ENCODE results near the gene HEYL. TPM values are rescaled to one million over a fixed set of nuclear protein-coding genes. Genes with fewer than 3 reads are reported as not detected.

The HEYL gene
- total and polyA plus RNA-seq, 9 of the 15 experiments (the other 6 are each of a cell fraction or from before 2014, with no cell fraction given) = 0.13 to 0.89 (median 0.25) TPM

GRCh38 chr1:39675220-39675619 is 35.8 kb upstream of the HEYL start:
- no peak for FAIRE-seq
- BruUV-seq (replicated peaks) = no TSS peak
- intact Hi-C loops (cut with micrococcal nuclease) = no loop called here
- ATAC-seq = no peak
- Histone ChIP-seq H3K4me1 (replicated peaks in 1 of 2; ENCODE audit: control insufficient read depth in 2 of 2, insufficient read depth in 2 of 2, low read length in 2 of 2) (peaks cover 15 to 18% of the 10 kb centered on the region in 2 experiments), H3K9ac (ENCODE audit: insufficient read depth in 1 of 2, low read depth in 2 of 2, low read length in 2 of 2) (no peak overlapping the region), H3K79me2 (ENCODE audit: control insufficient read depth, insufficient read depth, low read length) (no peaks in the 10 kb centered on the region), H3K4me3 (no peak overlapping the region), H3K27me3 (ENCODE audit: control insufficient read depth in 2 of 2, insufficient read depth in 2 of 2, low read length in 2 of 2) (peaks cover 22 to 34% of the 10 kb centered on the region in 2 experiments; a peak in 3 of 5 replicates), H3K36me3 (ENCODE audit: control insufficient read depth, insufficient read depth, low read length) (no peaks in the 10 kb centered on the region), H3K27ac (ENCODE audit: extremely low read depth, low read depth, low read length) (no peak overlapping the region), H3K9me3 (replicated peaks; ENCODE audit: control insufficient read depth, insufficient read depth, low read depth, low read length) (no peaks in the 10 kb centered on the region), H3K4me2 (ENCODE audit: insufficient read depth, low read length) (no peak overlapping the region), H2AFZ (ENCODE audit: low read depth, low read length) (no peak overlapping the region), H3K9me1 (ENCODE audit: control insufficient read depth, insufficient read depth, low read length) (no peaks in the 10 kb centered on the region), H4K20me1 (replicated peaks; ENCODE audit: control insufficient read depth, insufficient read depth, low read length) (0 out of 2 replicates have a peak, but pooled peaks cover 6% of the 10 kb centered on the region)
- DNase-seq (ENCODE audit: extremely low read depth in 1 of 4, low spot score in 3 of 4) = no peak
- ChIA-PET CTCF (ENCODE audit: low intra/inter-chr PET ratio) (interaction anchor here (0.9 kb wide), 1 partner anchor 37 kb away, joined by 4 read pairs; no protein-coding TSS in a partner anchor), POLR2A (interaction anchor here (0.7 to 1.3 kb wide), 4 partner anchors 14 to 101 kb away, joined by 3 to 7 read pairs (median 3); no protein-coding TSS in a partner anchor)
- peak; percentile 31 for TF ChIP-seq NFIC (IDR thresholded peaks at IDR 0.05)
- no peak for TF ChIP-seq MTF1 (CRISPR knock-in tag; IDR thresholded peaks at IDR 0.05; ENCODE audit: borderline replicate concordance)
- in situ Hi-C loops (cut with MboI) = no loop called here
- WGBS (ENCODE audit: insufficient coverage, low coverage, missing lambda C conversion rate) = 45% methylated on average over 1 of the region's 1 CpG

GRCh38 chr1:39673215-39673614 is 33.8 kb upstream of the HEYL start:
- ATAC-seq = no peak
- H3K9me3 ChIP-seq (replicated peaks; ENCODE audit: control insufficient read depth, insufficient read depth, low read depth, low read length) = no peaks in the 10 kb centered on the region
- peaks cover 21 to 42% of the 10 kb centered on the region in 2 experiments; a peak in 3 of 5 replicates for H3K27me3 ChIP-seq (ENCODE audit: control insufficient read depth in 2 of 2, insufficient read depth in 2 of 2, low read length in 2 of 2)
- no peaks in the 10 kb centered on the region for H3K9me1 ChIP-seq (ENCODE audit: control insufficient read depth, insufficient read depth, low read length)
- no peak overlapping the region for H3K4me3 ChIP-seq
- BruUV-seq (replicated peaks) = no TSS peak
- WGBS (ENCODE audit: insufficient coverage, low coverage, missing lambda C conversion rate) = 29% methylated on average over 3 of the region's 3 CpGs
- no peak overlapping the region for H3K9ac ChIP-seq (ENCODE audit: insufficient read depth in 1 of 2, low read depth in 2 of 2, low read length in 2 of 2)
- no peak overlapping the region for H3K4me2 ChIP-seq (ENCODE audit: insufficient read depth, low read length)
- peaks cover 15 to 18% of the 10 kb centered on the region in 2 experiments for H3K4me1 ChIP-seq (replicated peaks in 1 of 2; ENCODE audit: control insufficient read depth in 2 of 2, insufficient read depth in 2 of 2, low read length in 2 of 2)
- H3K27ac ChIP-seq (ENCODE audit: extremely low read depth, low read depth, low read length) = no peak overlapping the region
- TF ChIP-seq ZNF224 (CRISPR knock-in tag; IDR thresholded peaks at IDR 0.05) = no peak
- TF ChIP-seq, protein P1, sequence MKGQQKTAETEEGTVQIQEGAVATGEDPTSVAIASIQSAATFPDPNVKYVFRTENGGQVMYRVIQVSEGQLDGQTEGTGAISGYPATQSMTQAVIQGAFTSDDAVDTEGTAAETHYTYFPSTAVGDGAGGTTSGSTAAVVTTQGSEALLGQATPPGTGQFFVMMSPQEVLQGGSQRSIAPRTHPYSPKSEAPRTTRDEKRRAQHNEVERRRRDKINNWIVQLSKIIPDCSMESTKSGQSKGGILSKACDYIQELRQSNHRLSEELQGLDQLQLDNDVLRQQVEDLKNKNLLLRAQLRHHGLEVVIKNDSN (CRISPR knock-in tag; IDR thresholded peaks at IDR 0.05) = peak; percentile 18; the same call in 1 of the 2 replicates
- no peak for DNase-seq (ENCODE audit: extremely low read depth in 1 of 4, low spot score in 3 of 4)
- H3K36me3 ChIP-seq (ENCODE audit: control insufficient read depth, insufficient read depth, low read length) = no peaks in the 10 kb centered on the region
- intact Hi-C loops (cut with micrococcal nuclease) (loop anchor here (5.0 kb wide), 1 partner anchor 49 kb away; no protein-coding TSS in a partner anchor), in situ Hi-C loops (cut with MboI) (no loop called here)
- H2AFZ ChIP-seq (ENCODE audit: low read depth, low read length) = no peak overlapping the region
- 0 out of 2 replicates have a peak, but pooled peaks cover 6% of the 10 kb centered on the region for H4K20me1 ChIP-seq (replicated peaks; ENCODE audit: control insufficient read depth, insufficient read depth, low read length)
- no peaks in the 10 kb centered on the region for H3K79me2 ChIP-seq (ENCODE audit: control insufficient read depth, insufficient read depth, low read length)
- POLR2A ChIA-PET = interaction anchor here (0.5 to 1.5 kb wide), 7 partner anchors 9 to 961 kb away, joined by 3 to 4 read pairs (median 3); partner anchors contain the start of gene PPIE
- CTCF ChIA-PET (ENCODE audit: low intra/inter-chr PET ratio) = interaction anchor here (2.1 to 2.7 kb wide), 2 partner anchors 47 to 126 kb away, joined by 9 to 24 read pairs; no protein-coding TSS in a partner anchor
- FAIRE-seq = no peak

Data from K562 (cell line).